Pancreas (tissue), 10 donors: ENCODE measurements around the gene GTF3A. TPM values are rescaled to one million over a fixed set of nuclear protein-coding genes. Genes with fewer than 3 reads are reported as not detected.

Experiments
- ATAC-seq, 4 donors: fragments of 200-7000 bp; cut with Tn5 transposase; one replicate each; pipeline versions ENCODE4 v1.8.0 to v1.9.1; 2020; ENCODE audit warnings: mild to moderate bottlenecking in 4 of 4, moderate library complexity in 4 of 4
- DNase-seq, 6 donors: peaks; one replicate each; pipeline ENCODE4 v3.0.0-alpha.2; 2020
- FAIRE-seq: peaks from 2 replicates; lab custom pipeline; 2012; peaks lifted over from hg19 to GRCh38; lab: Jason Lieb, UNC
- H3K27ac ChIP-seq, 4 donors: fragments of 200-600 bp; sonication (generic); 1 replicate in 3 of 4; 2 replicates in 1 of 4; pipeline versions ENCODE4 v1.5.0 to v1.8.0; 2020
- H3K27me3 ChIP-seq, 4 donors: fragments of 200-600 bp; one replicate each; pipeline ENCODE4 v1.8.0; 2021
- H3K36me3 ChIP-seq, 3 donors: fragments of 200-600 bp; sonication (generic) in 1 of 3; one replicate each; pipeline versions ENCODE4 v1.5.0 to v1.8.0; 2020 to 2021
- H3K4me1 ChIP-seq, 3 donors: fragments of 200-600 bp; one replicate each; pipeline ENCODE4 v1.8.0; 2021
- H3K4me3 ChIP-seq, 4 donors: fragments of 200-600 bp; sonication (generic) in 2 of 4; one replicate each; pipeline versions ENCODE4 v1.5.0 to v1.8.0; 2020 to 2021
- H3K9me3 ChIP-seq, 4 donors: fragments of 200-600 bp; one replicate each; pipeline ENCODE4 v1.8.0; 2021
- CTCF ChIP-seq, 4 donors: fragments of 200-600 bp; sonication (generic) in 3 of 4; IDR thresholded peaks; one replicate each; pipeline versions ENCODE4 v1.5.0 to v1.8.0; 2021; ENCODE audit warnings: antibody characterized with exemption in 4 of 4
- WGBS, 2 donors: extraction: QIAGEN DNeasy Blood & Tissue Kit; methylation state at CpG; one replicate each; pipeline ENCODE4 v1.1.7; 2013; 5-methylcytosine and 5-hydroxymethylcytosine counted together
- intact Hi-C, 3 donors: fragments of 100-400 bp; cut with DNase I; formaldehyde crosslinking; loops; one replicate each; pipeline versions ENCODE4 v1.11.1 to v1.14.2; 2022
- polyA plus RNA-seq, 2 donors: library from polyadenylated mRNA; stranded (reverse); fragments of 200-250 nt; gene quantifications; one replicate each; pipeline ENCODE4 v1.2.3, GENCODE V29; 2013
- total RNA-seq, 6 donors: library from RNA; stranded (reverse); fragmentation: NEBNext Ultra II Directional in 4 of 6; extraction: Animal tissue kit (Norgen Biotek cat#: 25700) in 4 of 6; gene quantifications; one replicate each; pipeline versions ENCODE4 v1.2.1 to v1.2.4, GENCODE V29; 2021 to 2023
- donor health status: healthy with polysubstance abuse.
- donor health status: DM: no; HTN: no; CAD: no; lungs with moderate emphysema.
- donor health status: DM: no; HTN: no; CAD: no.
- donor health status: control.
- donor health status: control.
- donor health status: Bipolar disorder and iron deficiency.
- donor health status: DM: yes; HTN: yes; CAD: no.
- donor health status: DM: no; HTN: no; CAD: no.
- donor health status: DM: no; HTN: no; CAD: no.
- donor health status: DM: yes; HTN: yes; CAD: no.

The GTF3A gene
- total and polyA plus RNA-seq, 8 donors, result 39.5 to 130 (median 54.3) TPM

- peak overlapping the region; percentile 54 to 86 (median 84) for H3K27ac ChIP-seq
- H3K4me3 ChIP-seq, result no peak overlapping the region
- WGBS, 2 donors, result 9 to 10% methylated on average over 10 of the region's 10 CpGs
- H3K4me1 ChIP-seq, result peaks cover 31 to 39% (median 33%) of the 10 kb centered on the region in 3 donors
- ATAC-seq (peak; percentile 65 to 80 (median 74)), DNase-seq (peak in 4 of 6 donors; percentile 65 to 77 (median 69)), FAIRE-seq (no peak)
- TF ChIP-seq CTCF (IDR thresholded peaks at IDR 0.05), result no peak
- H3K27me3 ChIP-seq, result no peaks in the 10 kb centered on the region
- intact Hi-C loops, result no loop called here
- H3K9me3 ChIP-seq, result no peaks in the 10 kb centered on the region
- no peaks in the 10 kb centered on the region for H3K36me3 ChIP-seq
These were observed 20.6 kb upstream of the GTF3A start for GRCh38 chr13:27403727-27404385.

DNA sequence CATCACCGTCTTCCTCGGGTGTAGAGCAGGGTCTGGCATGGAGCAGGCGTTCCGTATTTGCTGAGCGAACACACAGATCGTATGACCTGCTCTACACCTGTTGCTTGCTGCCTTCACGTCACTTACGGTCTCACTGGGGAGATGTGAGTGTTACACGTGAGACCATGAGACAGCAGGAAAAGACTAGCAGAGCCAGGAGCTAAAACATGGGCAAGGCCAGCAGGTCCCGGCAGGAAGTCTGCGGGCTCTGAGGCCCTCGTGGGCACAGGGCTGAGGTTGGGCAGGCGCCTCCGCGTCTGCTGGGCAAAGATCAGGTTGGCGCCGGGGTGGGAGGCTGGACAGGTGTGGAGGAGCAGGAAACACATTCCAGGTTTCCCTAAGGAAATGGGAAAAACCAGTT, 19.7 kb upstream of the GTF3A start:
- H3K27me3 ChIP-seq, result no peaks in the 10 kb centered on the region
- DNase-seq, result peak; percentile 68 to 84 (median 80)
- H3K36me3 ChIP-seq, result no peaks in the 10 kb centered on the region
- no peaks in the 10 kb centered on the region for H3K9me3 ChIP-seq
- 35% methylated on average over 17 of the region's 17 CpGs for WGBS, 2 donors
- H3K4me3 ChIP-seq, result no peak overlapping the region
- no peak for TF ChIP-seq CTCF (IDR thresholded peaks at IDR 0.05)
- intact Hi-C loops, result no loop called here
- peak; percentile 68 to 75 (median 74) for ATAC-seq
- H3K27ac ChIP-seq, result peak overlapping the region; percentile 54 to 86 (median 84)
- peaks cover 31 to 39% (median 33%) of the 10 kb centered on the region in 3 donors for H3K4me1 ChIP-seq
- no peak for FAIRE-seq

DNA sequence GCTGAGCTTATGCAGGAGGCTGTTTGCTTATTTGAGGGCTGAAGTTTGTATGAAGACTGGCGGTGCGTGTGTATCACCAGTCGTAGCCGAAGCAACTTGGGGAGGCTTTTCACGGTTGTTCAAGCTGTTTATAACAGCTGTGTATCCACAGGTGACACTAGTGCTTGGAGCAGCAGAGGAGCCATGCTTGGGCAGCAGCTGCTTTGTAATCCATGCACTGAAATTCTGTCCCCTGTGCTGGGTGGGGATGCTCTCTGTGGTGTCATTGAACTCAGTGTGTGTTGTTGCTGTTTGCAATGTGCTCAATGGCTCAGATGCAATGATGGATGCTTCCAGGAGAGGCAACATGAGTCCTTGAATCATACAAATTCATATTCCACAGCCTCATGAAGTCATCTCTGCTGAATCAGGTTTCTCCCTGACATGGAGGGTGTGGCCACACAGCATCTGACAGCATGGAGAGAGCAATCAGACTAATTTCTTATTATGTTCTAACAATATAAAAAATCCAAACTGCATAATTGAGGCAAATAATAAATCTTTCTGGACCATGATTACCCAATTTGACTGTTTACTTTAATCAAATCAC, 18.8 kb upstream of the GTF3A start:
- Histone ChIP-seq H3K4me3 (no peak overlapping the region), H3K9me3 (no peaks in the 10 kb centered on the region), H3K27me3 (no peaks in the 10 kb centered on the region), H3K4me1 (peaks cover 31 to 39% (median 33%) of the 10 kb centered on the region in 3 donors), H3K36me3 (no peaks in the 10 kb centered on the region), H3K27ac (peak overlapping the region in 3 of 4 donors; percentile 83 to 86 (median 85))
- intact Hi-C loops, result no loop called here
- DNase-seq, result no peak
- FAIRE-seq, result no peak
- no peak for ATAC-seq
- 81 to 82% methylated on average over 5 of the region's 5 CpGs for WGBS, 2 donors
- no peak for TF ChIP-seq CTCF (IDR thresholded peaks at IDR 0.05)

DNA sequence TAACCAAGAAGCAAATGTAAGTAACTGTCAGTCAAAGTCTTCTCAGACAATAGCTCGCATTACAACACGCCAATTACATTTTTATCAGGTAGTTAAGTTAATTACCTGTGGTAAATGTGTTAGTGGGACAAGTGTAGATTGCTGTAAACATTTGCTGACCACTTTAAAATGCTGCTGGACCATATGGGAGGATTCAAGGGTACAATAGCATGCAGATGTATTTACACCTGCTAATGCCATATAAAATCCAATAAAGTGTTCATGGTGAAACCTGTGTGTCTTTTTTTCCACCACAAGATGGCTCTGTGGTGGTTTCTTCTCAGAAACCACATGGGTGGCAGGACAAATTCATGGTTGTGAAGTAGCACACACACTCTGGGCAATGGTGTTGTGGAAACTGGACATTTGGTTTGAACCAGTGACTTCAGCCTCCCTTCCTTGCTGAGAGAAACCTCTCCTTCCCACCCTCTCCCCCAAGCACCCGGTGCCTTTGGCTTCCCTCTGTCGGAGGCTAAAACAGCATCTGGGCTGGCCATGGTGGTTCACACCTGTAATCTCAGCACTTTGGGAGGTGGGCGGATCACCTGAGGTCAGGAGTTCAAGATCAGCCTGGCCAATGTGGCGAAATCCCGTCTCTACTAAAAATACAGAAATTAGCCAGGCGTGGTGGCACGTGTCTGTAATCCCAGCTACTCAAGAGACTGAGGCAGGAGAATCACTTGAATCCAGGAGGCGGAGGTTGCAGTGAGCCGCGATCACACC, 18.1 kb upstream of the GTF3A start:
- intact Hi-C loops, result no loop called here
- WGBS, 2 donors, result 70 to 75% methylated on average over 12 of the region's 12 CpGs
- H3K27me3 ChIP-seq, result no peaks in the 10 kb centered on the region
- ATAC-seq, result peak; percentile 28 to 60 (median 40)
- FAIRE-seq, result no peak
- H3K9me3 ChIP-seq, result no peaks in the 10 kb centered on the region
- H3K27ac ChIP-seq, result peak overlapping the region in 2 of 4 donors; percentile 9 to 12
- peaks cover 31 to 39% (median 33%) of the 10 kb centered on the region in 3 donors for H3K4me1 ChIP-seq
- TF ChIP-seq CTCF (IDR thresholded peaks at IDR 0.05), result peak; percentile 21 to 43 (median 27)
- H3K36me3 ChIP-seq, result no peaks in the 10 kb centered on the region
- peak in 2 of 6 donors; percentile 18 to 24 for DNase-seq
- no peak overlapping the region for H3K4me3 ChIP-seq
